H1 (cell line): Measurements from ENCODE around the gene MYOC. TPM values are rescaled to one million over a fixed set of nuclear protein-coding genes. Genes with fewer than 3 reads are reported as not detected.

Experiments
- CHD7 ChIP-seq: fragments of 300-600 bp; sonication (generic); IDR thresholded peaks from 2 replicates; pipeline ENCODE4 v1.7.1; 2012; ENCODE audit warnings: low read length, moderate library complexity, mild to moderate bottlenecking, inconsistent platforms; ENCODE audit not compliant: insufficient replicate concordance
- polyA plus RNA-seq, 7 experiments: library from polyadenylated mRNA; depleted of rRNA in 3 of 7; stranded (reverse) in 5 of 7; unstranded in 2 of 7; fragments of >200 nt in 5 of 7; fragments of 200-250 nt in 2 of 7; gene quantifications; 1 replicate in 5 of 7; 2 replicates in 1 of 7; 4 replicates in 1 of 7; pipeline versions ENCODE4 v1.2.1 to v1.2.3, GENCODE V29; 2011 to 2013; ENCODE audit warnings: missing spikeins in 2 of 7, mixed read lengths in 2 of 7
- total RNA-seq: library from RNA; stranded (reverse); fragmentation: NEBNext Ultra II Directional; extraction: Animal tissue kit (Norgen Biotek cat#: 25700); gene quantifications from 2 replicates; pipeline ENCODE4 v1.2.1, GENCODE V29; 2021

MYOC gene
- total and polyA plus RNA-seq, 2 of the 8 experiments (the other 6 are each of a cell fraction or from before 2014, with no cell fraction given): not detected

GRCh38 chr1:171585715-171586114 is 66.8 kb downstream of the MYOC start (continued):
- no peak for TF ChIP-seq CHD7
- TF ChIP-seq, all 59 proteins: peak for 0
